Smooth muscle cell (in vitro differentiated cells): ENCODE data around the gene TNRC6B. TPM values are rescaled to one million over a fixed set of nuclear protein-coding genes. Genes with fewer than 3 reads are reported as not detected.

ENCODE experiments used
- DNase-seq: peaks from one replicate; lab custom pipeline; 2025; ENCODE audit not compliant: unreplicated experiment; lab: John Stamatoyannopoulos, UW
- H2AFZ ChIP-seq: fragments of 200-600 bp; sonication (generic); 2 replicates; pipeline ENCODE4 v1.6.0; 2016; ENCODE audit warnings: antibody characterized with exemption, low read depth, mild to moderate bottlenecking
- H3F3A ChIP-seq: fragments of 200-600 bp; sonication (generic); 2 replicates; pipeline ENCODE4 v1.6.0; 2017; ENCODE audit warnings: antibody characterized with exemption, low read depth
- H3K27ac ChIP-seq: fragments of 200-600 bp; sonication (generic); 2 replicates; pipeline ENCODE4 v1.5.1; 2016; ENCODE audit warnings: low read depth, mild to moderate bottlenecking
- H3K27me3 ChIP-seq: fragments of 200-600 bp; sonication (generic); 2 replicates; pipeline ENCODE4 v1.6.1; 2016; ENCODE audit warnings: low read depth, mild to moderate bottlenecking
- H3K36me3 ChIP-seq: fragments of 200-600 bp; sonication (generic); 2 replicates; pipeline ENCODE4 v1.5.1; 2016; ENCODE audit warnings: low read depth
- H3K4me1 ChIP-seq: fragments of 200-600 bp; sonication (generic); 2 replicates; pipeline ENCODE4 v1.5.1; 2016; ENCODE audit warnings: low read depth
- H3K4me2 ChIP-seq: fragments of 200-600 bp; sonication (generic); 2 replicates; pipeline ENCODE4 v1.6.0; 2016; ENCODE audit warnings: mild to moderate bottlenecking
- H3K4me3 ChIP-seq: fragments of 200-600 bp; sonication (generic); 2 replicates; pipeline ENCODE4 v1.5.1; 2016; ENCODE audit warnings: mild to moderate bottlenecking
- H3K79me2 ChIP-seq: fragments of 200-600 bp; sonication (generic); 2 replicates; pipeline ENCODE4 v1.6.0; 2016; ENCODE audit warnings: low read depth, mild to moderate bottlenecking
- H3K9ac ChIP-seq: fragments of 200-600 bp; sonication (generic); 2 replicates; pipeline ENCODE4 v1.6.0; 2016; ENCODE audit warnings: low read depth
- H3K9me3 ChIP-seq: fragments of 200-600 bp; sonication (generic); replicated peaks from 2 replicates; pipeline ENCODE4 v1.5.1; 2016; ENCODE audit warnings: low read depth
- H4K20me1 ChIP-seq: fragments of 200-600 bp; sonication (generic); 2 replicates; pipeline ENCODE4 v1.6.0; 2016; ENCODE audit warnings: low read depth
- WGBS: methylation state at CpG from one replicate; pipeline ENCODE4 v1.1.7; 2016; ENCODE audit warnings: low lambda C conversion rate; 5-methylcytosine and 5-hydroxymethylcytosine counted together
- polyA plus RNA-seq: library from polyadenylated mRNA; unstranded; fragments of >200 nt; fragmentation: Nextera tagmentation; extraction: Ambion mirVana; gene quantifications from 2 replicates; pipeline ENCODE4 v1.2.1, GENCODE V29; 2016
- total RNA-seq: library from RNA; depleted of rRNA; stranded (reverse); fragments of >200 nt; gene quantifications from 2 replicates; pipeline ENCODE4 v1.2.3, GENCODE V29; 2014
- TF ChIP-seq, protein P1 (sequence below): fragments of 200-600 bp; sonication (generic); IDR thresholded peaks from 2 replicates; pipeline ENCODE4 v1.5.1; 2017; ENCODE audit warnings: borderline replicate concordance, mild to moderate bottlenecking, antibody characterized with exemption; ENCODE audit not compliant: insufficient read depth, poor library complexity, severe bottlenecking

The TNRC6B gene
- total and polyA plus RNA-seq, 2 experiments from 2014 or later, result 21.5 to 44.4 TPM

- TF ChIP-seq, protein P1, sequence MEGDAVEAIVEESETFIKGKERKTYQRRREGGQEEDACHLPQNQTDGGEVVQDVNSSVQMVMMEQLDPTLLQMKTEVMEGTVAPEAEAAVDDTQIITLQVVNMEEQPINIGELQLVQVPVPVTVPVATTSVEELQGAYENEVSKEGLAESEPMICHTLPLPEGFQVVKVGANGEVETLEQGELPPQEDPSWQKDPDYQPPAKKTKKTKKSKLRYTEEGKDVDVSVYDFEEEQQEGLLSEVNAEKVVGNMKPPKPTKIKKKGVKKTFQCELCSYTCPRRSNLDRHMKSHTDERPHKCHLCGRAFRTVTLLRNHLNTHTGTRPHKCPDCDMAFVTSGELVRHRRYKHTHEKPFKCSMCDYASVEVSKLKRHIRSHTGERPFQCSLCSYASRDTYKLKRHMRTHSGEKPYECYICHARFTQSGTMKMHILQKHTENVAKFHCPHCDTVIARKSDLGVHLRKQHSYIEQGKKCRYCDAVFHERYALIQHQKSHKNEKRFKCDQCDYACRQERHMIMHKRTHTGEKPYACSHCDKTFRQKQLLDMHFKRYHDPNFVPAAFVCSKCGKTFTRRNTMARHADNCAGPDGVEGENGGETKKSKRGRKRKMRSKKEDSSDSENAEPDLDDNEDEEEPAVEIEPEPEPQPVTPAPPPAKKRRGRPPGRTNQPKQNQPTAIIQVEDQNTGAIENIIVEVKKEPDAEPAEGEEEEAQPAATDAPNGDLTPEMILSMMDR, result no peak
- peaks cover 85% of the 10 kb centered on the region for H3K79me2 ChIP-seq
- no peaks in the 10 kb centered on the region for H3F3A ChIP-seq
- H3K9me3 ChIP-seq, result no peaks in the 10 kb centered on the region
- no peaks in the 10 kb centered on the region for H3K27me3 ChIP-seq
- H3K27ac ChIP-seq, result no peak overlapping the region
- H3K4me3 ChIP-seq, result no peak overlapping the region
- H4K20me1 ChIP-seq, result peaks cover 100% of the 10 kb centered on the region
- DNase-seq, result no peak
- H3K4me2 ChIP-seq, result no peak overlapping the region
- H3K4me1 ChIP-seq, result peaks cover 11% of the 10 kb centered on the region
- H3K9ac ChIP-seq, result no peak overlapping the region
- 95% methylated on average over 13 of the region's 13 CpGs for WGBS
- H2AFZ ChIP-seq, result no peak overlapping the region
- H3K36me3 ChIP-seq, result no peaks in the 10 kb centered on the region
Observed at GRCh38 chr22:40237788-40238424, 60.2 kb downstream of the TNRC6B start.

DNA sequence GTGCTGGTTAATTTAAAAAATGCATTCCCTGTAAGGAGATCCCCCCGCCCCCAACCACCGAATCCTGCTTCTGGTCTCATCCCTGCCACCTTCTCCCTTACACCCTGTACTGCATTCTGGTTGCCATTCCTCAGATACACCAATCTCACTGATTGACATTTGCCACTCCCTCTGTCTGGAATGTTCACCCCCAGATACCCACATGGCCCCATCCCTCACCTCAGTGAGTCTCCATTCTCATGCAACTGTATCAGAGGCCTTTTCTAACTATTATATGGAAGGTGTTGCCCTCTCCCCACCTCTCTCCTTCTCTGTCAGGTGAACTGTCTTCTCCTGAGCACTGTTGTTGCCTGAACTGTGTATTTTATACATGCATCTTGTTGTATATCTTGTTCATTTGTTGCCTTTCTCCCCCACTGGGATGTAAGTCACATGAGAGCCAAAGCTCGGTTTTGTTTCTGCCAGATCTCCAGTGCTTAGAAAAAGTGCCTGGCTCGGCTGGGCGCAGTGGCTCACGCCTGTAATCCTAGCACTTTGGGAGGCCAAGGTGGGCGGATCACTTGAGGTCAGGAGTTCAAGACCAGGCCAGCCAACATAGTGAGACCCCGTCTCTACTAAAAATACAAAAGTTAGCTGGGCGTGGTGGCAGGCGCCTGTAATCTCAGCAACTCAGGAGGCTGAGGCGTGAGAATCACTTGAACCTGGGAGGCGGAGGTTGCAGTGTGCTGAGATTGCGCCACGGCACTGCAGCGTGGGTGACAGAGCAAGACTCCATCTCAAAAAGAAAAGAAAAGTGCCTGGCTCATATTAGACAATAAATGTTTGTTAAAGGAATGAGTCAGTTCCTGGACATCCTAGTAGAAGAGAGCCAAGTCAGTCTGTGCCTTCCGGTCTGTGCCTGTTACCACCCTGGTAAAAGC, 61.0 kb downstream of the TNRC6B start:
- H3K4me1 ChIP-seq, result peaks cover 11% of the 10 kb centered on the region
- TF ChIP-seq, protein P1, result no peak
- WGBS, result 88% methylated on average over 16 of the region's 16 CpGs

DNA sequence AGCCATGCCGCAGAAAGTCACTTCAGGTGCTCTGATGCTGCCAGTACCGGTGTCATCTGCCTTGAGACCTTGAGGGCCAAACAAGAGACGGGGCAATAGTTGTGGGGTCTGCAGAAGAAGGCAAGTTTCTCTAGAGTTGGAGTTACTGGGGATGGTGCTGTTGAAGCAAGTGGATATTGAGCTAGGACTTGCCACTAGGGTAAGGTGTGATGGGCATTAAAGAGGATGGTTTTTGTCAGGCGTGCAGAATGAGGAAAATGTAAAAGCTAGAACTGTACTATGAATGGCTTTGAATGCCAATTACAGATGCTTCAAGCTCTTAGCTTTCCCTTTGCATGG, 61.6 kb downstream of the TNRC6B start:
- H3K79me2 ChIP-seq, result peaks cover 90% of the 10 kb centered on the region
- no peak for DNase-seq

More for the DNA sequence above, 61.0 kb downstream of the TNRC6B start:
- H4K20me1 ChIP-seq, result peaks cover 100% of the 10 kb centered on the region
- H3K9me3 ChIP-seq, result no peaks in the 10 kb centered on the region
- H2AFZ ChIP-seq, result no peak overlapping the region
- H3K27me3 ChIP-seq, result no peaks in the 10 kb centered on the region
- no peak overlapping the region for H3K4me3 ChIP-seq
- DNase-seq, result no peak
- no peak overlapping the region for H3K27ac ChIP-seq
- peaks cover 91% of the 10 kb centered on the region for H3K79me2 ChIP-seq
- no peak overlapping the region for H3K4me2 ChIP-seq
- H3F3A ChIP-seq, result no peaks in the 10 kb centered on the region
- H3K36me3 ChIP-seq, result no peaks in the 10 kb centered on the region
- no peak overlapping the region for H3K9ac ChIP-seq

More for the DNA sequence above, 61.6 kb downstream of the TNRC6B start:
- H3K4me2 ChIP-seq, result no peak overlapping the region
- H2AFZ ChIP-seq, result no peak overlapping the region
- H3K36me3 ChIP-seq, result no peaks in the 10 kb centered on the region
- TF ChIP-seq, protein P1, result no peak
- H3K27ac ChIP-seq, result no peak overlapping the region
- 94% methylated on average over 4 of the region's 4 CpGs for WGBS
- H4K20me1 ChIP-seq, result peaks cover 100% of the 10 kb centered on the region
- no peak overlapping the region for H3K4me3 ChIP-seq
- no peaks in the 10 kb centered on the region for H3K27me3 ChIP-seq
- H3K9ac ChIP-seq, result no peak overlapping the region
- no peaks in the 10 kb centered on the region for H3F3A ChIP-seq
- peaks cover 11% of the 10 kb centered on the region for H3K4me1 ChIP-seq
- H3K9me3 ChIP-seq, result no peaks in the 10 kb centered on the region
